Endothelial cell of umbilical vein (primary cell): ENCODE data around the gene SERINC2. TPM values are rescaled to one million over a fixed set of nuclear protein-coding genes. Genes with fewer than 3 reads are reported as not detected.

Experiments used
- BruUV-seq: library from RNA; stranded (reverse); fragments of 400-500 nt; replicated peaks from 2 replicates; lab custom pipeline; 2021; lab: Mats Ljungman, UMichigan
- CTCF ChIA-PET: fragments of 300-600, 350-600 bp; sonication (Branson Sonifier 250); formaldehyde crosslinking; loops from one replicate; lab custom pipeline; 2021; ENCODE audit warnings: antibody characterized with exemption, inconsistent platforms; lab: Charles Lee
- POLR2A ChIA-PET: fragments of 300-600, 350-600 bp; sonication (Branson Sonifier 250); formaldehyde crosslinking; loops from one replicate; lab custom pipeline; 2021; ENCODE audit warnings: antibody characterized with exemption, inconsistent platforms; lab: Charles Lee
- DNase-seq: peaks from one replicate; pipeline ENCODE4 v3.0.0-alpha.2; 2011; ENCODE audit warnings: low read depth, low spot score
- FAIRE-seq: peaks from 2 replicates; lab custom pipeline; 2011; peaks lifted over from hg19 to GRCh38; lab: Jason Lieb, UNC
- H2AFZ ChIP-seq: 2 replicates; pipeline ENCODE4 v1.6.0; 2012; ENCODE audit warnings: low read depth, low read length, control low read depth, inconsistent platforms
- H3K27ac ChIP-seq: 2 replicates; pipeline ENCODE4 v1.5.1; 2011; ENCODE audit warnings: low read depth, mild to moderate bottlenecking, control low read depth, low read length, moderate library complexity; ENCODE audit not compliant: insufficient read depth
- H3K27me3 ChIP-seq, 2 experiments: 2 replicates each; pipeline versions ENCODE4 v1.6.0 to v1.6.1; 2011; ENCODE audit warnings: low read length in 2 of 2, mixed read lengths in 1 of 2; ENCODE audit not compliant: control insufficient read depth in 2 of 2, insufficient read depth in 2 of 2
- H3K36me3 ChIP-seq, 2 experiments: 2 replicates in 1 of 2; 3 replicates in 1 of 2; pipeline ENCODE4 v1.5.1; 2011; ENCODE audit warnings: low read length in 2 of 2, mild to moderate bottlenecking in 1 of 2, moderate library complexity in 1 of 2; ENCODE audit not compliant: control insufficient read depth in 2 of 2, insufficient read depth in 2 of 2; ENCODE audit errors: extremely low read depth in 1 of 2
- H3K4me1 ChIP-seq: 3 replicates; pipeline ENCODE4 v1.5.1; 2011; ENCODE audit warnings: mild to moderate bottlenecking, low read length; ENCODE audit not compliant: control insufficient read depth, insufficient read depth; ENCODE audit errors: extremely low read depth
- H3K4me2 ChIP-seq: 2 replicates; pipeline ENCODE4 v1.6.1; 2011; ENCODE audit warnings: low read length, control low read depth, mixed read lengths; ENCODE audit not compliant: insufficient read depth
- H3K4me3 ChIP-seq, 3 experiments: fragments of 200-600 bp in 1 of 3; sonication (generic), shearing (Covaris generic) in 1 of 3; replicated peaks in 1 of 3; 2 replicates each; pipeline ENCODE4 v1.5.1; 2011 to 2016; ENCODE audit warnings: control low read depth in 3 of 3, low read length in 3 of 3, mild to moderate bottlenecking in 2 of 3, inconsistent platforms in 1 of 3, low read depth in 1 of 3, moderate library complexity in 1 of 3; ENCODE audit not compliant: insufficient read depth in 1 of 3
- H3K79me2 ChIP-seq: 2 replicates; pipeline ENCODE4 v1.6.0; 2012; ENCODE audit warnings: low read length, inconsistent platforms; ENCODE audit not compliant: control insufficient read depth, insufficient read depth
- H3K9ac ChIP-seq: replicated peaks from 2 replicates; pipeline ENCODE3; 2011; ENCODE audit warnings: low read length, control low read depth; ENCODE audit not compliant: insufficient read depth; ENCODE audit errors: extremely low read depth
- H3K9me1 ChIP-seq: replicated peaks from 3 replicates; pipeline ENCODE4 v1.6.0; 2011; ENCODE audit warnings: mild to moderate bottlenecking, low read length; ENCODE audit not compliant: control insufficient read depth, insufficient read depth; ENCODE audit errors: extremely low read depth
- H3K9me3 ChIP-seq: replicated peaks from 2 replicates; pipeline ENCODE4 v1.5.1; 2012; ENCODE audit warnings: low read length, inconsistent platforms; ENCODE audit not compliant: control insufficient read depth, insufficient read depth
- H4K20me1 ChIP-seq: replicated peaks from 2 replicates; pipeline ENCODE3; 2011; ENCODE audit warnings: mild to moderate bottlenecking, low read length; ENCODE audit not compliant: control insufficient read depth, insufficient read depth; ENCODE audit errors: extremely low read depth
- EZH2 ChIP-seq: IDR thresholded peaks from 2 replicates; pipeline ENCODE4 v1.6.1; 2012; ENCODE audit warnings: borderline replicate concordance, low read depth, mild to moderate bottlenecking, moderate library complexity, low read length, inconsistent platforms; ENCODE audit not compliant: severe bottlenecking
- FOS ChIP-seq: IDR thresholded peaks from 2 replicates; pipeline ENCODE4 v1.6.1; 2011; ENCODE audit warnings: mild to moderate bottlenecking, low read length, moderate library complexity, borderline replicate concordance; ENCODE audit not compliant: insufficient read depth
- GATA2 ChIP-seq: IDR thresholded peaks from 2 replicates; pipeline ENCODE4 v1.7.0; 2011; ENCODE audit warnings: low read depth, mild to moderate bottlenecking, moderate library complexity, mixed read lengths, low read length; ENCODE audit not compliant: insufficient read length, insufficient read depth
- JUN ChIP-seq: IDR thresholded peaks from 2 replicates; pipeline ENCODE4 v1.6.1; 2011; ENCODE audit warnings: borderline replicate concordance, low read depth; ENCODE audit not compliant: insufficient read length, insufficient read depth
- POLR2A ChIP-seq: IDR thresholded peaks from 2 replicates; pipeline ENCODE4 v1.6.1; 2012; ENCODE audit warnings: low read depth, mild to moderate bottlenecking, control low read depth, low read length
- POLR2AphosphoS5 ChIP-seq: IDR thresholded peaks from 2 replicates; pipeline ENCODE4 v1.6.1; 2012; ENCODE audit warnings: low read depth, mild to moderate bottlenecking, control low read depth, low read length, moderate library complexity; ENCODE audit not compliant: insufficient read depth
- dilution Hi-C: fragments of 300-500 bp; cut with MboI; formaldehyde crosslinking; loops from one replicate; pipeline ENCODE4 v1.15.0; 2019; ENCODE audit warnings: low sequenced_read_pairs; ENCODE audit not compliant: extremely low pct_ligation_motif_present
- intact Hi-C: fragments of 100-400 bp; cut with micrococcal nuclease; formaldehyde crosslinking; loops from one replicate; pipeline ENCODE4 v1.10.0; 2022
- polyA plus RNA-seq, 4 experiments: library from polyadenylated mRNA; depleted of rRNA in 3 of 4; stranded (reverse) in 3 of 4; unstranded in 1 of 4; fragments of >200 nt; gene quantifications; 2 replicates each; pipeline versions ENCODE4 v1.2.1 to v1.2.3, GENCODE V29; 2011 to 2012; ENCODE audit warnings: missing spikeins in 1 of 4
- total RNA-seq: library from RNA; stranded (reverse); gene quantifications from 2 replicates; pipeline ENCODE4 v1.2.3, GENCODE V29; 2021
- TF ChIP-seq, protein P1 (sequence below), 2 donors: IDR thresholded peaks; 1 replicate in 1 of 2; 2 replicates in 1 of 2; pipeline ENCODE4 v1.5.1; 2011; ENCODE audit warnings: low read length in 2 of 2, mild to moderate bottlenecking in 2 of 2, moderate library complexity in 2 of 2, control low read depth in 1 of 2, inconsistent platforms in 1 of 2, low read depth in 1 of 2; ENCODE audit not compliant: insufficient read depth in 1 of 2; ENCODE audit errors: extremely low read depth in 1 of 2
- TF ChIP-seq, protein P2 (sequence below): IDR thresholded peaks from 2 replicates; pipeline ENCODE4 v1.6.1; 2011; ENCODE audit not compliant: insufficient read depth, insufficient read length

SERINC2 gene
- total and polyA plus RNA-seq, 2 donors (not counting 3 experiments of a cell fraction or from before 2014, with no cell fraction given) = 19.4 to 34.6 TPM

DNA sequence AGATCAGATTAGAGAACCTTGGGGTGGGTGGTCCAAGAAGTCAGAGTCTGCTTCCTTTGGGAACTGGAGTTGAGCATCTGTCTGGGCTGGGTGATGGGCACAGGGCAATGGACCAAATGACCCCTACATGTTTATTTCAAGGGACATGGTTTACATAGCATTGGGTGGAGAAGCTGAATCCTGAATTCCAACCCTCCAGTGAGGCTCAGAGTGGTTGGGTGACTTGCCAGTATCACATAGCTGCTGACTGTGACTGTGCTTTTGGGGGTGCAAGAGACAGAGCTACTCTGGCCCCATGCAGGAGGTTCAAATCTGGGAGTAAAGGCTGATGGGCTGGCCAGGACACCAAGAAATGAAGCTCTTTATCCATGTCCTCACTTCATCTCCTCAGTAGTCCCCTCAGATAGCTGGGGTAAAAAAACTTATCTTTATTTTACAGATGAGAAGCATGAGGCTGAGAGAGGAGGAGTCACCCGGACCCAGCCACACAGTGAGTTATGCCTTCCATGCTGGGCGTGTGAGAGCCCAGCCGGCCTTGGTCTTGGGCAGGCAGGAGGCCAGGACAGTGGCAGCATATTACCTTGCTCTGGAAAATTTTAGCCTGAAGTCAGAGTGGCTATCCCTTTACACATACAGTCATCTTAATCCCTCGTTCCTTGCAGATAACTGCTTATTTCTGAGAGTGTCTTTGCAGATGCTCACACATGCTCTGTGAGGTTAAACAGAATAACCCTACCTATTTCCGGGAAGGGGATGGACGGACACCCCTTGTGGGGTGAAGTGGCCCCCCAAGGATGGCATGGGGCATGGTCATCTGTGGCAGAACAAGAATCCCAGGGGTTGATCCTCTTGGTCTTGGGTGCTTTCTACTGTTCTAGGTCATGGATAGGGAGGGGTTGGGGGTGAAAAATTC is 2.8 kb upstream of the SERINC2 start:
- dilution Hi-C loops = no loop called here
- H4K20me1 ChIP-seq = no peaks in the 10 kb centered on the region
- no peaks in the 10 kb centered on the region for H3K36me3 ChIP-seq
- BruUV-seq = no TSS peak
- H3K27me3 ChIP-seq = peaks cover 9 to 26% of the 10 kb centered on the region in 2 experiments
- H3K9me3 ChIP-seq = no peaks in the 10 kb centered on the region
- no peak overlapping the region for H3K9ac ChIP-seq
- no peak overlapping the region for H3K27ac ChIP-seq
- ChIA-PET CTCF (interaction anchor here (1.1 to 1.9 kb wide), 4 partner anchors 12 to 139 kb away, joined by 3 to 9 read pairs (median 3); no protein-coding TSS in a partner anchor), POLR2A (no interaction called here)
- no peaks in the 10 kb centered on the region for H3K9me1 ChIP-seq
- FAIRE-seq = no peak
- H3K79me2 ChIP-seq = no peaks in the 10 kb centered on the region
- peaks cover 5% of the 10 kb centered on the region for H3K4me1 ChIP-seq
- DNase-seq = no peak
- no peak overlapping the region for H2AFZ ChIP-seq
- H3K4me3 ChIP-seq = no peak overlapping the region
- TF ChIP-seq EZH2 (no peak), FOS (no peak), JUN (no peak), GATA2 (no peak), POLR2AphosphoS5 (no peak)
- intact Hi-C loops = no loop called here
- H3K4me2 ChIP-seq = no peak overlapping the region

DNA sequence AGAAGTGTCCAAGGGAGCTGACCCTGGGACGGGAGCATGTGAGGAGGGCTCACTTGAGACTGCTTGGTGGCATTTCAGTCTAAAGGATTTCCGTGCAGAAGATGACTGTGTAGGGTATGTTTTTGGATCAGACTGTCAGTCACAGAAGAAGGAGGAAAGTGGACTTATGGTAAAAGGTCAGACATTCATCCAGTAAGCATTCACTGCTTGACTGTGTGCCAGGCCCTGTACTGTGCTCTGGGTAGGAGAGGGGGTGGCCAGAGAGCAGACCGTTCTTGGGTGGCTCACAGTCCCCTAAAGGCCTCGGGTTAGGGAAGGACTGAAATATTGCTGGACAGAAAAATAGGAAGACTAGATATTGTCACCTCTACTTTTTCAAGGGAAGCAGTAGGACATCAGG is 2.1 kb upstream of the SERINC2 start:
- CTCF ChIA-PET = interaction anchor here (1.4 to 17.5 kb wide), 3 partner anchors 11 to 138 kb away, joined by 3 to 236 read pairs (median 3); no protein-coding TSS in a partner anchor
- H3K4me2 ChIP-seq = no peak overlapping the region

More for the DNA sequence above, 2.1 kb upstream of the SERINC2 start:
- no TSS peak for BruUV-seq
- Histone ChIP-seq H3K9me1 (no peaks in the 10 kb centered on the region), H3K27me3 (peaks cover 9 to 26% of the 10 kb centered on the region in 2 experiments), H3K9me3 (no peaks in the 10 kb centered on the region), H3K36me3 (no peaks in the 10 kb centered on the region), H2AFZ (no peak overlapping the region), H4K20me1 (no peaks in the 10 kb centered on the region), H3K4me3 (no peak overlapping the region), H3K79me2 (no peaks in the 10 kb centered on the region), H3K9ac (no peak overlapping the region), H3K4me1 (peaks cover 5% of the 10 kb centered on the region), H3K27ac (no peak overlapping the region)
- FAIRE-seq (no peak), DNase-seq (no peak)
- intact Hi-C loops = no loop called here
- TF ChIP-seq EZH2 = no peak
- no peak for TF ChIP-seq GATA2
- TF ChIP-seq, protein P1, sequence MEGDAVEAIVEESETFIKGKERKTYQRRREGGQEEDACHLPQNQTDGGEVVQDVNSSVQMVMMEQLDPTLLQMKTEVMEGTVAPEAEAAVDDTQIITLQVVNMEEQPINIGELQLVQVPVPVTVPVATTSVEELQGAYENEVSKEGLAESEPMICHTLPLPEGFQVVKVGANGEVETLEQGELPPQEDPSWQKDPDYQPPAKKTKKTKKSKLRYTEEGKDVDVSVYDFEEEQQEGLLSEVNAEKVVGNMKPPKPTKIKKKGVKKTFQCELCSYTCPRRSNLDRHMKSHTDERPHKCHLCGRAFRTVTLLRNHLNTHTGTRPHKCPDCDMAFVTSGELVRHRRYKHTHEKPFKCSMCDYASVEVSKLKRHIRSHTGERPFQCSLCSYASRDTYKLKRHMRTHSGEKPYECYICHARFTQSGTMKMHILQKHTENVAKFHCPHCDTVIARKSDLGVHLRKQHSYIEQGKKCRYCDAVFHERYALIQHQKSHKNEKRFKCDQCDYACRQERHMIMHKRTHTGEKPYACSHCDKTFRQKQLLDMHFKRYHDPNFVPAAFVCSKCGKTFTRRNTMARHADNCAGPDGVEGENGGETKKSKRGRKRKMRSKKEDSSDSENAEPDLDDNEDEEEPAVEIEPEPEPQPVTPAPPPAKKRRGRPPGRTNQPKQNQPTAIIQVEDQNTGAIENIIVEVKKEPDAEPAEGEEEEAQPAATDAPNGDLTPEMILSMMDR (IDR thresholded peaks at IDR 0.05; ENCODE audit: extremely low read depth in 1 of 2, insufficient read depth in 1 of 2, low read depth in 1 of 2, low read length in 2 of 2) = no peak
- TF ChIP-seq POLR2A = no peak
- TF ChIP-seq, protein P2, sequence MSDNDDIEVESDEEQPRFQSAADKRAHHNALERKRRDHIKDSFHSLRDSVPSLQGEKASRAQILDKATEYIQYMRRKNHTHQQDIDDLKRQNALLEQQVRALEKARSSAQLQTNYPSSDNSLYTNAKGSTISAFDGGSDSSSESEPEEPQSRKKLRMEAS = no peak
- POLR2A ChIA-PET = no interaction called here
- dilution Hi-C loops = no loop called here
